HG02623 (cell line): ENCODE results near the gene OGG1.
A peak's percentile ranks its signal among the peaks of the same experiment; 100 is the strongest.

Experiments used
- ATAC-seq: cut with Tn5 transposase; IDR thresholded peaks from one replicate; pipeline ENCODE4 v1.9.1; 2021; ENCODE audit warnings: moderate library complexity; ENCODE audit not compliant: unreplicated experiment

Gene OGG1

DNA sequence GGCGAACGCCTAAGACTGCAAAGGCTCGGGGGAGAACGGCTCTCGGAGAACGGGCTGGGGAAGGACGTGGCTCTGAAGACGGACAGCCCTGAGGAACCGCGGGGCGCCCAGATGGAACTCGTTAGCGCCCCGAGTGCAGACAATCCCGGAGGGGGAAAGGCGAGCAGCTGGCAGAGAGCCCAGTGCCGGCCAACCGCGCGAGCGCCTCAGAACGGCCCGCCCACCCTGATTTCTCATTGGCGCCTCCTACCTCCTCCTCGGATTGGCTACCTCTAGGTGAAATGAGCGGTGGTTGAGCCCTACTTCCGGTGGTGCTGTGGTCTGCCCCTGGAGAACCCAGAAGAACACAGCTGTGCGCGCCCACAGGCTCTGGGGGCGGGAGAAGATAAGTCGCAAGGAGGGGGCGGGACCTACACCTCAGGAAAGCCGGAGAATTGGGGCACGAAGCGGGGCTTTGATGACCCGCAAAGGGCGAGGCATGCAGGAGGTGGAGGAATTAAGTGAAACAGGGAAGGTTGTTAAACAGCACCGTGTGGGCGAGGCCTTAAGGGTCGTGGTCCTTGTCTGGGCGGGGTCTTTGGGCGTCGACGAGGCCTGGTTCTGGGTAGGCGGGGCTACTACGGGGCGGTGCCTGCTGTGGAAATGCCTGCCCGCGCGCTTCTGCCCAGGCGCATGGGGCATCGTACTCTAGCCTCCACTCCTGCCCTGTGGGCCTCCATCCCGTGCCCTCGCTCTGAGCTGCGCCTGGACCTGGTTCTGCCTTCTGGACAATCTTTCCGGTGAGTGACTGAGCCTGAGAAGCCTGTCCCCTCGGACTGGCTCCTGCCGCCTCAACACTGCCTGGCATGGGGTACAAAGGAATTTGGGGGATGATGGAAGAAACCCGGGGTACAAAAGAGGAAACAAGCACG lies at the start of gene OGG1:
TSS of gene OGG1 (plus strand) at position 308 of the 911 bp plus-strand sequence. CDS start at position 643, 335 bp downstream.
- ATAC-seq, result peak; percentile 90

DNA sequence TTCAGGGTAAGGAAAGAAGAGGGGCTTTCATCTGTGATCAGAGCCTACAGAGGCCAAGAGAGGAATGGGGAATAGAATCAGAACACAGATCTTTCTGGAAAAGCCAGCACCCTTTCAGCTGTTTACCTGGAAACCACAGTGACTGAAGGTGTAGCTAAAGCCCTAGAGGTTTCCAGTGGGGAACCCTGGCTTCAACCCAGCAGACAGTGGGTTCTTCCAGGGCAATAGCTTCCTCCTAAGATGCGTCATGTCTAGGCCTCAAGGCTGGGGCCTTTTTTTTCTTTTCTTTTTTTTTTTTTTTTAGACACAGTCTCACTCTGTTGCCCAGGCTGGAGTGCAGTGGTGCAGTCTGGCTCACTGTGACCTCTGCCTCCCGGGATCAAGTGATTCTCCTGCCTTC lies 49.2 kb upstream of the OGG1 start:
- no peak for ATAC-seq

DNA sequence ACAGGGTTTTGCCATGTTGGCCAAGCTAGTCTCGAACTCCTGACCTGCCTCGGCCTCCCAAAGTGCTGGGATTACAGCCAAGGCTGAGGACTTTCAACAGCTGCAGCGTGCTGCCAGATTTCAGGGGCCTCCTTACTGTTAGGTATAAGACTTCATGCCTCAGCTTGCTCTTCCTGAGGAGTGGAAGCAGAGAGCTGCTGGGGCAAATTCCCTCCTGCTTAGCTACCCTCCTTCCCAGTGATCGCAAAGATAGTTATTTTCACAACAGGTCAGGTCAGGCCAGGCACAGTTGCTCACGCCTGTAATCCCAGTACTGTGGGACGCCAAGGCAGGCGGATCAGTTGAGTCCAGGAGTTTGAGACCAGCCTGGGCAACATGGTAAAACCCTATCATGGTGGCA lies 48.7 kb upstream of the OGG1 start:
- no peak for ATAC-seq

DNA sequence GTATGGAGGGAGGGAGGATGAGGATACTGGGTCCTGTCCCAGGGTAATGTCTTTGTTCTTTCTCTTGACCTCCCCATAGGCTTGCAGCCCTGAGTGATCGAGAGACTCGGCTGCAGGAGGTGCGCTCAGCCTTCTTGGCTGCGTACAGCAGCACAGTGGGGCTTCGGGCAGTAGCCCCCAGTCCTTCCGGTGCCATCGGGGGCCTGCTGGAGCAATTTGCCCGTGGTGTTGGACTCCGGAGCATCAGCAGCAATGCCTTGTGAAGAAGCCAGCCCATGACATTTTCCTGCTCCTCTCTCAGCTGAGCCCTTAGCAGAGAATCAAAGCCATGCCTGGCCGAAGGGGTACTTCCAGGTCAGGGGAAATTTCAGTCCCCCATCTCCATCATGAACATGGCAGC lies 48.0 kb upstream of the OGG1 start:
- no peak for ATAC-seq

DNA sequence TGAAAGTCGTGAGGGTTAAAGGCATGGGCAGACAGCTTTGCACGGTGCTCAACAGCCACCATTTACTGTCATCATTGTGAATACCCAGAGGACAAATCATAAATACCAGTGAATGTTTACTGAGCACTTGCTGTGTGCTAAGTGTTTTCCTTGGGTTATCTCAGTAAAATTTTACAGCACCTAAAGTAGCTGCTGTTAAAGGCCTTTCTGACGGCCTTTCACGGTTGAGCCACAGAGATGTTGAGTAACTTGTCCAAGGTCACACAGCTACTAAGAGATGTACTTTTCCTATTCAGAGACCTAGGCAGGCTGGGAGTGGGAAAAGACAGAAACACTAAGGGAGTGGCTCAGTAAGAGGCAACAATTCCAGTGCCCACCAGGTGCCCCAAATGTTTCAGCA lies 46.5 kb upstream of the OGG1 start:
- ATAC-seq, result no peak

DNA sequence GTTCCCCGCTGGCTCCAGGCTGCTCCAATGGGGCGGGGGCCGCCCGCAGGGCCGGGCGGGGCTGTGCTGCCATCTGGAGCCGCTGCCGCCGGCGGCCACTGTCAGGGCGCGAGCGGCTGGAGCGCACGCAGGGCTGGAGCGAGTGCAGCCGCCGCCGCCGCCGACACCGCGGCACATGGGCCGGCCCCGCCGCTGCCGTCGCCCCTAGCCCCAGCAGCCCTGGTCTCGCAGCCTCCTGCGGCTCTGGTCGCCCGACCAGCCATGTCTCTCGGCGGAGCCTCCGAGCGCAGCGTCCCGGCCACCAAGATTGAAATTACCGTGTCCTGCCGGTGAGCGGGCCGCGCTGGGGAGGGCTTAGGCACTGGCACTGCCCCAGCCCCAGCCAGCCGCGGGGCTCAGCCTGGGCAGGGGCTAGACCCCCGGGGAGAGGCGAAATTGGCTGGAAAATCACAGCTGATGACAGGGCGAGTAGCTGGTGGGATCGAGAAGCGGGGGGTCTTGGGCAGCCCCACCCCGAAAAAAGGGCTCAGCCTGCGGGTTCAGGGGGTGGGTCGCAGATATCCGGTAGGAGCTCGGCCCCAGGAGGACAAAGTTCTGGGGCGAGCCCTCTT lies 45.9 kb upstream of the OGG1 start, which contains the start of gene CPNE9:
TSS of gene CPNE9 (plus strand) at position 98 of the 611 bp plus-strand sequence. CDS start at position 262, 164 bp downstream.
- no peak for ATAC-seq

DNA sequence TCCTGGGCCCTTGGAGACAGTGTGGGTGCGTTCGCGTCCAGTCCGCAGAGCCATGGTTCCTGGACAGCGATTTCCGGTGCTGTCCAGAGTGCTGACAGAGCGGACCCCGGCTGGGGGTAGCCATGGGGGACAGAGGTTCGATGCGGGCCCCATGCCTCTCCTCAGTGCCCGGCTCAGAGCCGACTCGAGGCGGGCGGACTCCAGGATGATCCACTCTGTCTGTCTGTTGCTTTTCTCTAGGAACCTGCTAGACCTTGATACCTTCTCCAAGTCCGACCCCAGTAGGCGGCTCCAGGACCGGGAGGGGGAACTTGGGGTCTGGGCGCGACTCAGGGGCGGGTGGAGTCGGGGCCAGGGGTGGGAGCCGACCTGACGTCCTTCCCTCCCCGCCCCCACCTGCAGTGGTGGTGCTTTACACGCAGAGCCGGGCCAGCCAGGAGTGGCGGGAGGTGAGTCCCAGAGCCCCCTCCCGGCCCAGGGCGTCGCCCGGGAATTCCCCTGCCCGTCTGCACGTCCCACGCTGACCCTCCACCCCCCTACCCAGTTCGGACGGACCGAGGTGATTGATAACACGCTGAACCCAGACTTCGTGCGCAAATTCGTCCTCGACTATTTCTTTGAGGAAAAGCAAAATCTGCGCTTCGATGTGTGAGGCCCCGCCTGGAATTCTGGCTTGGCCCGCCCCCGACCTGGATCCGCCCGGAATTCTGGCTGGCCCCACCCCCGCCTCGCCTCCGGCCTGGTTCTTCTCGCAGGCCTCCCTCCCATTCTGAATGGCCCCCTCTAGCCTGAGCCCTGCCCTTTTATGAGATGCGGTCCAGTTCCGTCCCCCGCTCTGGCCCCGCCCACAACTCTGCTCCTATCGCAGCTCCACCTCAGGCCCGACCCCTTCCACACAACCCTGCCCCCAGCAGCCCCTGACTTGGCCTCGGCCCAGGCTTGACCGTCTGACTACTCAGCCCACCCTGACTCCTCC lies 45.1 kb upstream of the OGG1 start:
- no peak for ATAC-seq

DNA sequence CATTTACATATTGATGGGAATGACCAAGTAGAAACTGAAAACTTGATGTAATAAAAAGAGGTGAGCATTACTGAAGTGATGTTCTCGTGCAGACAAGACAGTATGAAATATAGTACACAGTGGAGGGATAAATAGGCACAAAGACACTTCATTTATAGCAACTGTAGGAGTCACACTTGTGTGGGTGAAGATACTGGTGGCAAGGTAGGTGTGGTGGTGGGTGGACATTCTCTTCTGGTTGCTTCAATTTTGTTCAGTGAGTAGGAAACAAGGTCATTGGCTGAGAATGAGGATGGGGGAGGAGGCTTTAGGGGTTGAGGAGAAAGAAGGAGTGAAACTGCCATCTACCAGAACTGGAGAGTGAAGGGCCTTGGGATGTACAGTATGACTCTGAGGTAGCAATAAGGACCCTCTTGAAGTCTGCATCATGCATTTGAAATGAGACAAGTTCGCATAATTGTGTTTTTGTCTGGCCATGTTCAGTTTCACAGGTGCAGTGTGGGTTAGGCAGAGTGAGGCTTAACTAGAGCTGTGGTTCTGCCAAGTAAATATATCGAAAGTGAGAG lies 39.5 kb upstream of the OGG1 start:
- no peak for ATAC-seq

DNA sequence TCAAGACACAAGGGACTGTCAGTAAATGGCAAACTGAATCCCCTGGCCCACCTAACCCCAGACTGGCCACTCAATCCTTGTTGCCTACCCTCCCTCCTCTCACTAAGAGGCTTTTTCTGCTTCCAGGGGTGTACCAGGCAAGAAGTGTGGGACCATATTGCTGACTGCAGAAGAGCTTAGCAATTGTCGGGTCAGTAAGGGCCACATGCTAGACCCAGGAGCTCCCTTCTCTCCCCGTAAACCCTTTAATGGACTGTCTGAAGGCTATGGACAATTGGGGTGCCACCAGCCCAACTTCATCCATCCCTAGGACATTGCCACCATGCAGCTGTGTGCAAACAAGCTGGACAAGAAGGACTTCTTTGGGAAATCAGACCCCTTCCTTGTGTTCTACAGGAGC lies 37.3 kb upstream of the OGG1 start:
- ATAC-seq, result no peak

DNA sequence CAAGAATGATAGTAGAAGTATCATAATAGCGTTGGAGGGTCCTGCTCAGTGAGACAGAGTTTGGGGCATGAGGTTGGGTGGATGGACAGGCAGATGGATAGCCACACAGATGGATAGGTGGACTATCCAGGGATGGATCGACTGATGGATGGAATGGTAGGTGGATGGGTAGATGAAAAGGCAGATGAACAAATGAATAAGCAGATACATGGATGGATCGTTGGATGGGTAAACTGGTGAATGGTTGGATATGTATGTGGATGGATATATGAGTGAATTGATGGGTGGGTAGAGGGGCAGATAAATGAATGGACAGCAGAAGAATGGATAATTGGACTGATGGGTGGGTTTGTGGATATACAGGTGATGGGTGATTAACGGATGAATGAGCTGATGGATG lies 36.6 kb upstream of the OGG1 start:
- no peak for ATAC-seq

DNA sequence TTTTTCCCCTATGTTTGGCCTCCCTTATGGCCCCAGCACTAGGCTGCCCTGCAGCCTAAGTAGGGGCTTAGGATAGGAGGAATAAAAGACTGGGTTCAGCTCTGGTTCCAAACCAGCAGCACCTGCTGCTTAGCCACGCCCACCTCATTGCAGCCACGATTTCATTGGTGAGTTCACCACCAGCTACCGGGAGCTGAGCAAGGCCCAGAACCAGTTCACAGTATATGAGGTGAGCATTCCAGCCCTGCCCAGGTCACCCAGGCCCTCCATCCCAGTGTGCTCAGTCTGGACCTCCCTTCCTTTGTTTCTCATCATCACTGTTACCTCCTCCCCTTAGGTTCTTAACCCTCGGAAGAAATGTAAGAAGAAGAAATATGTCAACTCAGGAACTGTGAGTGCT lies 34.6 kb upstream of the OGG1 start:
- ATAC-seq, result no peak

DNA sequence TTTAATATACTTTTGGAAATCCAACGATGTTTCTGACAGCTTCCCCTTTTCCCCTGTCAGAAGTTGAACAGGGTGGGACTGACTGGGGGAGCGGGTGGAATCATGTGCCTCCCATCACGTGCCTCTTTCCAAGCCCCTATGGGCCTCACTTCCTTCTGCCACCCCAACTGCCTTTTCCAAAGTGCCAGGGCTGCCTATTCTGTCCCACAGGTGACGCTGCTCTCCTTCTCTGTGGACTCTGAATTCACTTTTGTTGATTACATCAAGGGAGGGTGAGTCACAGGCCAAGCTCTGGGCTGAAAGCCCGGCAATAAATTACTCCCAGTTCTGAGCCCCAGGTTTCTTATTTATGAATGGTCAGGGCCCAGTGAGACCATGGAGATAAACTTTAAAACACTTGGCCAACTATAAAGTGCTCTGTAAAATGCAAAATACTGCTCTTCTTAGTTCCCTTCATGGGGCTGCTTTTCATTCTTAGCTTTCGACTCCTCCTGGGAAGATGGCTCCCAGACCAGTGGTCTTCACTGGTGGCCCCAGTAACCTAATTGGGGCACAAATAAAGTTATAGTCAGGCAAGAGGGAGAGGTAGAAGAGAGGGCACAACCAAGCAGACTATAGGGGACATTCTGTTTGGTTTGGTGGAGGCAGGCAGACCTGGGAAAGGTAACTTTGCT lies 33.9 kb upstream of the OGG1 start:
- ATAC-seq, result no peak

DNA sequence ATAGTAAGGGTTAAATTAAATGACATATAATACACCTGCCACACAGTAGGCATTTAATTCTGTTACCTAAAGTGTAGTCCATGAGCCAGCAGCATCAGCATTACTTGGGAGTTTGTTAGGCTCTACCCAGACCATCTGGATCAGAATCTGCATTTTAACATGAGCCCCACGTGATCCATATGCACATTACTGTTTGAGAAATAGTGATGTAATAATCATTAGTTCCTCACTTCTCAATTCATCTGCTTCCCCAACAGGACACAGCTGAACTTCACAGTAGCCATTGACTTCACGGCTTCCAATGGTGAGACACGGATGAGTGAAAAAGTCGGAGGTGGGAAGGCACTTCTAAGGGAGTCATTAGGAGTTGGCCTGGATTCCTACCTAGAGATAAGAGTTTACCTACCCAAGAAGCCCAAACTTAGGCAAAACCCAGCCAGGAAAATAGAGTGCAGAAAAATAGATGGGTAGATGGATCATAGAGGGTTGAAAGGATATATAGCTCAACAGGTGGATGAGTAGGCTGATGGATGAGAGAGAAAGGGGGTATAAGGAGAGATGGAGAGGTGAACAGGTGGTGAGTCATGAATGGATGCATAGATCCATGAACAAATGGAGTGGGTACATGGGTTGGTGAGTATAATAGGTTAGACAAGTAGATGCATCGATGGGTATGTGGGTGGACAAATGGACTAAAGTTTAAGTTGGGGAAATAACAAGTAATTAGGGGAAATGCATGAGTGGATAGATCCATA lies 32.8 kb upstream of the OGG1 start:
- no peak for ATAC-seq

DNA sequence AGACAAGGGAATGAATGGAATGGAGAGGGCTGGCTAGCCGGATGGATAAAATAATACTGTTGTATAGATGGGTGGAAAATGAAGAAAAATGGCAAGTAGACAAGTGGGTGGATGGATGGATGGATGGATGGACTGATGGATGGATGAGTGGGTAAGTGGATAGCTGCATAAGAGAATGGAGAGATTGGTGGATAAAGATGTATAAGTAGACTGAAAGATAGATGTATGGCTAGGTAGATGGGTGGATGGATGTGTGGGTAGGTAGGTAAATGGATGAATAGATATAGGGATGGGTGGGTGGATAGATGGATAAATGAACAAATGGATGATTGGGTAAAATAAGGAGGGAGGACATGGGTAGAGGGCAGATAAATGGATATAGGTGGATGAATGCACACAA lies 32.2 kb upstream of the OGG1 start:
- no peak for ATAC-seq

DNA sequence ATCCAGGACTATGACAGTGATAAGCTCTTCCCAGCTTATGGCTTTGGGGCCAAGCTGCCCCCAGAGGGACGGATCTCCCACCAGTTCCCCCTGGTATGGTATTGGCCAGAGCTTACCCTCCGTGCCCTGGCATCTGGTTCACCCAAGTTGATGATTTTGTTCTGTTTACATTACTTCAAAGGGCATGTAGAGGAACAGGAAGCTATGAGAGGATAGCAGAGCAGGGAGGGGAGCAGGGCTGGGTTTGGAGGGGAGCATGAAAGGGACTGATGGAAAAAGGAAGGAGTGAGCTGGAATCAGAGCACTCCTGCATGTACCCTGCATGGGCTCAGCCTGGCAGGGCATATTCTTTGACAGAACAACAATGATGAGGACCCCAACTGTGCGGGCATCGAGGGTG lies 31.6 kb upstream of the OGG1 start:
- no peak for ATAC-seq

DNA sequence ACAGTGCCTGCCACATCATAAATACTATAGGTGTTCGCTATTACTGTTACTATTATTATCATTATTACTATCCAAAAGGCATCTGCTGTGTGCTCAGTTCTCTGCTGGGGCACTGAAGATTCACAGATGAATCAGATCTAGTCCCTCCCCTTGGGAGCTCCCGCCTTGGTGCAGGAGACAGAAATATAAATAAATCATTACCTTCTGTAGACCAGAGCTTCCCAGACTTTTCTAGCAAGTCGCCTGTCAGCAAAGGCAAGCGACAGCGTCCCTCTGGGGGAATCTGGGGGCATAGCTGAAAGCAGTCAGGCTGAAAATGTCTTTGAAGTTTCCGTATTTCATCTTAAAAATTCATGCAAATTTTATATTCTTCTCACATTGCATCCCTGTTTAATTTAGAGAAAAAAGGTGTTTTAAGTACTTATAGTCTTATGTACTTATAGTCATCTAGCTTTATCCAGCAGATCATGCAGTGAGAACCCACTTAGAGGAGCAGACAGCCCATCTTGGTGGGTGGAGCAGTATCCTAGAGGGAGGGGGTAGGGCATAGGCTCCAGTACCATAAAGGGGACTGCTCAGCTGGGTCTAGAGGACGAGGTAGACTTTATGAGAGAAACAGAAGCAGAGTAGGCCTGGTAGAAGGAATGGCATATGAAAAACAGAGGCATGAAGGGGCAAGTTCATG lies 28.6 kb upstream of the OGG1 start:
- ATAC-seq, result no peak

DNA sequence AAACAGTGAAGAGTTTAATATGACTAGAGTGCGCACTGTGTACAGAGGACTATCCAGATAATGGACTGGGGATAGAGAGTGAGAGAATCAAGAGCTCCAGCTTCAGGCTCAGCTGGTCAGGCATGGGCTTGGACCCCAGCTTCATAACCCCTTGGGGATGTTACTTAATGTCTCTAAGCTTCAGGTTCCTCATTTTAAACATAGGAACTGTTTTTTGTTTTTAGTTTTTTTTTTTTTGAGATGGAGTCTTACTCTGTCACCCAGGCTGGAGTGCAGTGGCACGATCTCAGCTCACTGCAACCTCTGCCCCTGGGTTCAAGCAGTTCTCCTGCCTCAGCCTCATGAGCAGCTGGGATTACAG lies 28.1 kb upstream of the OGG1 start:
- ATAC-seq, result no peak

DNA sequence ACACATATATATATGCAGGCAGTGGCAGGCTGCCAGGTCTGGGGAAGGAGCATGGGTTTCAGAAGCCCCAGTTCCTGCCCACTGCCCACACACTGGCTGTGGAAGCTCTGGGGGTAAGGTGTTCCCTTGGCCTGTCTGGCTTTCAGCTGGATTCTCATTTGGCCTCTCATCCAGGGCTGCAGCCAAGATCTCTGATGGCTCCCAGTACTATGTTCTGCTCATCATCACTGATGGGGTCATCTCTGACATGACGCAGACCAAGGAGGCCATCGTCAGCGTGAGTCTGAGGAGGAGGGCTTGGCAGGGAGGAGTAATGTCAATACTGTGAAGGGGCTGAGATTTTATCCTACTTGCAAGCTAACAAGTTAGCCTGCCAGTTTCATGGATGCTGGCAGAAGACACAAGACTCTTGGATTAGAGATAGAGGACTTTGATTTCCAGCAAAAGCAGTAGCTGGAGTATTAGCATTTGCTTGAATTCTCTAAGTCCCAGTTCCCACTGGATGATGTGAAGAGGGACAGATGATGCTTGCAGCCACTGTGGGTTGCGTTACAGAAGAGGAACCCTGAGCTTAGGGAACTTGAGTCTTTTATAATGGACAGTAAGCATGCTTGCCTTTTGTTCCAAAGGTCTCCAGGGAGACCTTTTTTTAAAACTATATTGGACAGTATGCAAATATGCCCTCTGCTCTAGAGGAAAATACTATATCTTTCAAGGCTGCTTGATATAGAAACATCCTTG lies 23.8 kb upstream of the OGG1 start:
- ATAC-seq, result no peak
